Peyer's patch (tissue), 4 donors: Measurements from ENCODE around the gene HMCES. TPM values are rescaled to one million over a fixed set of nuclear protein-coding genes. Genes with fewer than 3 reads are reported as not detected.
A peak's percentile ranks its signal among the peaks of the same experiment; 100 is the strongest.

ENCODE experiments used
- DNase-seq, 3 donors: peaks; one replicate each; pipeline ENCODE4 v3.0.0-alpha.2; 2017 to 2019
- H3K27ac ChIP-seq, 4 donors: fragments of 200-600 bp; sonication (generic); one replicate each; pipeline ENCODE4 v1.5.1; 2016 to 2019
- H3K27me3 ChIP-seq, 2 donors: fragments of 200-600 bp; sonication (generic); one replicate each; pipeline ENCODE4 v1.5.1; 2019
- H3K36me3 ChIP-seq, 3 donors: fragments of 200-600 bp; sonication (generic); one replicate each; pipeline ENCODE4 v1.5.1; 2016 to 2019
- H3K4me1 ChIP-seq, 4 donors: fragments of 200-600 bp; sonication (generic); one replicate each; pipeline ENCODE4 v1.5.1; 2016 to 2019
- H3K4me3 ChIP-seq, 4 donors: fragments of 200-600 bp; sonication (generic); 1 replicate in 3 of 4; 2 replicates in 1 of 4; pipeline ENCODE4 v1.5.1; 2016 to 2019; ENCODE audit warnings: mild to moderate bottlenecking in 1 of 4
- H3K9me3 ChIP-seq, 4 donors: fragments of 200-600 bp; sonication (generic); one replicate each; pipeline ENCODE4 v1.5.1; 2016 to 2019; ENCODE audit warnings: mild to moderate bottlenecking in 1 of 4
- CTCF ChIP-seq, 6 experiments: fragments of 450-650 bp in 4 of 6; fragments of 200-600 bp in 2 of 6; sonication (generic) in 1 of 6; IDR thresholded peaks; one replicate each; pipeline ENCODE4 v1.5.1; 2017 to 2019; ENCODE audit warnings: antibody characterized with exemption in 6 of 6, mild to moderate bottlenecking in 3 of 6, moderate library complexity in 1 of 6
- POLR2A ChIP-seq, 2 donors: fragments of 450-650 bp; IDR thresholded peaks; one replicate each; pipeline ENCODE4 v1.5.1; 2017; ENCODE audit warnings: antibody characterized with exemption in 2 of 2, mild to moderate bottlenecking in 2 of 2, moderate library complexity in 2 of 2
- total RNA-seq, 4 donors: library from RNA; depleted of rRNA; stranded (reverse); fragments of >200 nt; gene quantifications; one replicate each; pipeline ENCODE4 v1.1.0, GENCODE V29; 2016

Gene HMCES
- total RNA-seq, 4 donors from 2014 or later: 22.2 to 29.7 (median 24.2) TPM

- H3K36me3 ChIP-seq: peaks cover 0 to 66% (median 3%) of the 10 kb centered on the region in 3 donors
- no peaks in the 10 kb centered on the region for H3K9me3 ChIP-seq
- no peaks in the 10 kb centered on the region for H3K27me3 ChIP-seq
- TF ChIP-seq CTCF (IDR thresholded peaks at IDR 0.05) (no peak), POLR2A (IDR thresholded peaks at IDR 0.05) (no peak)
- no peak for DNase-seq
- peaks cover 3 to 17% (median 8%) of the 10 kb centered on the region in 4 donors for H3K4me1 ChIP-seq
- H3K4me3 ChIP-seq: no peak overlapping the region
- no peak overlapping the region for H3K27ac ChIP-seq
Observed at GRCh38 chr3:129252748-129253147, 25.9 kb upstream of the HMCES start.

GRCh38 chr3:129254536-129255230 lies 24.0 kb upstream of the HMCES start:
- no peak for DNase-seq
- peaks cover 0 to 83% (median 6%) of the 10 kb centered on the region in 3 donors for H3K36me3 ChIP-seq
- TF ChIP-seq POLR2A (IDR thresholded peaks at IDR 0.05): no peak
- TF ChIP-seq CTCF (IDR thresholded peaks at IDR 0.05): no peak

GRCh38 chr3:129256270-129256669 lies 22.4 kb upstream of the HMCES start:
- no peak overlapping the region for H3K4me3 ChIP-seq
- TF ChIP-seq POLR2A (IDR thresholded peaks at IDR 0.05): no peak
- TF ChIP-seq CTCF (IDR thresholded peaks at IDR 0.05): no peak
- H3K4me1 ChIP-seq: no peaks in the 10 kb centered on the region
- H3K27ac ChIP-seq: no peak overlapping the region
- DNase-seq: no peak
- peaks cover 4 to 99% (median 6%) of the 10 kb centered on the region in 3 donors for H3K36me3 ChIP-seq
- H3K9me3 ChIP-seq: no peaks in the 10 kb centered on the region
- H3K27me3 ChIP-seq: no peaks in the 10 kb centered on the region

More at GRCh38 chr3:129254536-129255230, 24.0 kb upstream of the HMCES start:
- Histone ChIP-seq H3K9me3 (no peaks in the 10 kb centered on the region), H3K4me3 (no peak overlapping the region), H3K4me1 (peaks cover 0 to 6% (median 5%) of the 10 kb centered on the region in 4 donors), H3K27me3 (no peaks in the 10 kb centered on the region), H3K27ac (no peak overlapping the region)

- no peaks in the 10 kb centered on the region for H3K4me1 ChIP-seq
Observed at GRCh38 chr3:129257609-129258008, 21.1 kb upstream of the HMCES start.

GRCh38 chr3:129259612-129260477 lies 18.8 kb upstream of the HMCES start:
- no peak for TF ChIP-seq POLR2A (IDR thresholded peaks at IDR 0.05)
- TF ChIP-seq CTCF (IDR thresholded peaks at IDR 0.05): no peak
- H3K27me3 ChIP-seq: no peaks in the 10 kb centered on the region
- no peak overlapping the region for H3K4me3 ChIP-seq
- DNase-seq: no peak
- no peaks in the 10 kb centered on the region for H3K4me1 ChIP-seq
- no peaks in the 10 kb centered on the region for H3K9me3 ChIP-seq
- H3K36me3 ChIP-seq: peaks cover 4 to 99% (median 6%) of the 10 kb centered on the region in 3 donors
- peak overlapping the region in 1 of 4 donors; percentile 40 for H3K27ac ChIP-seq

More at GRCh38 chr3:129257609-129258008, 21.1 kb upstream of the HMCES start:
- no peak overlapping the region for H3K27ac ChIP-seq
- no peaks in the 10 kb centered on the region for H3K9me3 ChIP-seq
- no peak for DNase-seq
- TF ChIP-seq POLR2A (IDR thresholded peaks at IDR 0.05) (no peak), CTCF (IDR thresholded peaks at IDR 0.05) (no peak)
- H3K36me3 ChIP-seq: peaks cover 4 to 99% (median 6%) of the 10 kb centered on the region in 3 donors
- H3K4me3 ChIP-seq: no peak overlapping the region
- H3K27me3 ChIP-seq: no peaks in the 10 kb centered on the region
